ENCODE measurements around the gene CERS3. TPM values are rescaled to one million over a fixed set of nuclear protein-coding genes. Genes with fewer than 3 reads are reported as not detected.

Gene CERS3
- total and polyA plus RNA-seq, 10 of the 15 experiments (the other 5 are each of a cell fraction or from before 2014, with no cell fraction given) = not detected

DNA sequence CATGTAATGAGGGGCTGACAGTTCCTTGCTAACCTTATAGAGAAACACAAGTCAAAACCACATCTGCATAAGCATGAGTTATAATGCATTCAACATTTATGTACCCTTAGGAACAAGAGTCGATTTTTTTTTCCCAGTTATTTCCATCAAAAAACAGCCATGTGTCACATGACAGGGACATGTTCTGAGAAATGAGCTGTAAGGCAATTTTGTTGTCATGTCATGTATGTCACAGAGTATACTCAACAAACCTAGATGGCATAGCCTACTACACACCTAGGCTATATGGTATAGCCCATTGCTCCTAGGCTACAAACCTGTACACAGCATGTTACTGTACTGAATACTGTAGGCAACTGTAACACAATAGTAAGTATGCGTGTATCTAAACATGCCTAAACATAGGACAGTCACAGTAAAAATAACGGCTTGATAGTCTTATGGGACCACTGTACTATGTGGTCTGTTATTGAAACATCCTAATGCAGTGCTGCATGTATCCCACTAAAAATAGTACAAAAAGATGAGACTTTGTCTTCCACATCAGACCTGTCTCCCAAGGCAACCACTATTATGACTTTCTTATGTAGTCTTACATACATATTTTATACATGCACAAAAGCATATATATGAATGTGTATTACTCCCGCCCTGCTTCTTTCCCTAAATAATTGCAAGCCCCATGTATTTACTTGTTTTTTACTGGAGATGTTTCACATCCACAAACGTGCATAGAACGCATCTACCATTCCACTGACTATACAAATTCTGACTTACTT, 38.3 kb upstream of the CERS3 start:
- ATAC-seq (no peak), DNase-seq (ENCODE audit: low read depth, low spot score) (no peak), FAIRE-seq (no peak)
- no peaks in the 10 kb centered on the region for H3K79me2 ChIP-seq (ENCODE audit: control insufficient read depth, insufficient read depth, low read length)
- peaks cover 9% of the 10 kb centered on the region for H3K4me1 ChIP-seq (ENCODE audit: control insufficient read depth, insufficient read depth, low read length)
- ChIA-PET SMC1A (ENCODE audit: uncharacterized antibody, unreplicated experiment) (no interaction called here), CTCF (no interaction called here), POLR2A (no interaction called here), RAD21 (ENCODE audit: unreplicated experiment) (no interaction called here)
- no peak overlapping the region for H2AFZ ChIP-seq (ENCODE audit: control insufficient read depth, low read depth, low read length)
- BruUV-seq (replicated peaks) = no TSS peak
- TF ChIP-seq SMAD5 (IDR thresholded peaks at IDR 0.05; ENCODE audit: low read depth) (no peak), TCF12 (IDR thresholded peaks at IDR 0.05; ENCODE audit: low read depth, low read length) (no peak), ZNF207 (IDR thresholded peaks at IDR 0.05; ENCODE audit: borderline replicate concordance) (no peak), RBBP5 (conservative IDR thresholded peaks at IDR 0.05) (no peak), SRF (IDR thresholded peaks at IDR 0.05; ENCODE audit: low read depth in 2 of 2, low read length in 2 of 2) (no peak), MEF2A (IDR thresholded peaks at IDR 0.05; ENCODE audit: insufficient read depth, low read depth, low read length) (no peak), JUNB (IDR thresholded peaks at IDR 0.05) (no peak), SPI1 (IDR thresholded peaks at IDR 0.05; ENCODE audit: borderline replicate concordance, insufficient read depth, low read depth, low read length) (no peak), CBFB (IDR thresholded peaks at IDR 0.05; ENCODE audit: low read depth) (no peak), JUND (IDR thresholded peaks at IDR 0.05; ENCODE audit: low read depth, low read length) (no peak)
- TF ChIP-seq, protein P1, sequence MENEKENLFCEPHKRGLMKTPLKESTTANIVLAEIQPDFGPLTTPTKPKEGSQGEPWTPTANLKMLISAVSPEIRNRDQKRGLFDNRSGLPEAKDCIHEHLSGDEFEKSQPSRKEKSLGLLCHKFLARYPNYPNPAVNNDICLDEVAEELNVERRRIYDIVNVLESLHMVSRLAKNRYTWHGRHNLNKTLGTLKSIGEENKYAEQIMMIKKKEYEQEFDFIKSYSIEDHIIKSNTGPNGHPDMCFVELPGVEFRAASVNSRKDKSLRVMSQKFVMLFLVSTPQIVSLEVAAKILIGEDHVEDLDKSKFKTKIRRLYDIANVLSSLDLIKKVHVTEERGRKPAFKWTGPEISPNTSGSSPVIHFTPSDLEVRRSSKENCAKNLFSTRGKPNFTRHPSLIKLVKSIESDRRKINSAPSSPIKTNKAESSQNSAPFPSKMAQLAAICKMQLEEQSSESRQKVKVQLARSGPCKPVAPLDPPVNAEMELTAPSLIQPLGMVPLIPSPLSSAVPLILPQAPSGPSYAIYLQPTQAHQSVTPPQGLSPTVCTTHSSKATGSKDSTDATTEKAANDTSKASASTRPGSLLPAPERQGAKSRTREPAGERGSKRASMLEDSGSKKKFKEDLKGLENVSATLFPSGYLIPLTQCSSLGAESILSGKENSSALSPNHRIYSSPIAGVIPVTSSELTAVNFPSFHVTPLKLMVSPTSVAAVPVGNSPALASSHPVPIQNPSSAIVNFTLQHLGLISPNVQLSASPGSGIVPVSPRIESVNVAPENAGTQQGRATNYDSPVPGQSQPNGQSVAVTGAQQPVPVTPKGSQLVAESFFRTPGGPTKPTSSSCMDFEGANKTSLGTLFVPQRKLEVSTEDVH (IDR thresholded peaks at IDR 0.05; ENCODE audit: low read depth, partially characterized antibody) = no peak
- TF ChIP-seq, protein P2, sequence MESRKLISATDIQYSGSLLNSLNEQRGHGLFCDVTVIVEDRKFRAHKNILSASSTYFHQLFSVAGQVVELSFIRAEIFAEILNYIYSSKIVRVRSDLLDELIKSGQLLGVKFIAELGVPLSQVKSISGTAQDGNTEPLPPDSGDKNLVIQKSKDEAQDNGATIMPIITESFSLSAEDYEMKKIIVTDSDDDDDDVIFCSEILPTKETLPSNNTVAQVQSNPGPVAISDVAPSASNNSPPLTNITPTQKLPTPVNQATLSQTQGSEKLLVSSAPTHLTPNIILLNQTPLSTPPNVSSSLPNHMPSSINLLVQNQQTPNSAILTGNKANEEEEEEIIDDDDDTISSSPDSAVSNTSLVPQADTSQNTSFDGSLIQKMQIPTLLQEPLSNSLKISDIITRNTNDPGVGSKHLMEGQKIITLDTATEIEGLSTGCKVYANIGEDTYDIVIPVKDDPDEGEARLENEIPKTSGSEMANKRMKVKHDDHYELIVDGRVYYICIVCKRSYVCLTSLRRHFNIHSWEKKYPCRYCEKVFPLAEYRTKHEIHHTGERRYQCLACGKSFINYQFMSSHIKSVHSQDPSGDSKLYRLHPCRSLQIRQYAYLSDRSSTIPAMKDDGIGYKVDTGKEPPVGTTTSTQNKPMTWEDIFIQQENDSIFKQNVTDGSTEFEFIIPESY (IDR thresholded peaks at IDR 0.05) = no peak
- no peak overlapping the region for H3K27ac ChIP-seq (ENCODE audit: control insufficient read depth, insufficient read depth)
- H3K4me2 ChIP-seq (ENCODE audit: control insufficient read depth, insufficient read depth) = no peak overlapping the region
- no peak overlapping the region for H3K9ac ChIP-seq (ENCODE audit: control insufficient read depth, insufficient read depth, low read length)
- 91% methylated on average over 6 of the region's 6 CpGs for WGBS (ENCODE audit: insufficient coverage, insufficient replicate concordance, low lambda C conversion rate, missing lambda C conversion rate)
- H3K27me3 ChIP-seq (replicated peaks in 1 of 2; ENCODE audit: control insufficient read depth in 2 of 2, insufficient read depth in 2 of 2, low read length in 1 of 2) = no peaks in the 10 kb centered on the region
- H3K36me3 ChIP-seq (ENCODE audit: control insufficient read depth in 2 of 2, insufficient read depth in 2 of 2, low read length in 1 of 2) = peaks cover 3 to 21% of the 10 kb centered on the region in 2 experiments
- H3K4me3 ChIP-seq = no peak overlapping the region
- H3K9me3 ChIP-seq (replicated peaks; ENCODE audit: control insufficient read depth, insufficient read depth, low read length) = no peaks in the 10 kb centered on the region
- intact Hi-C loops (cut with micrococcal nuclease; ENCODE audit: unreplicated experiment) = no loop called here
- H4K20me1 ChIP-seq (ENCODE audit: control insufficient read depth, insufficient read depth) = no peaks in the 10 kb centered on the region
- in situ Hi-C loops (cut with MboI) = no loop called here
